ENCODE data around the gene ZNRF3.
"Not testable (repeated sequence)": the region's sequence is repeated elsewhere in the genome, so short reads cannot be mapped to it uniquely, and the experiment has no call there.

The ZNRF3 gene

GRCh38 chr22:29037340-29037932, 154.1 kb downstream of the ZNRF3 start:
- H3K27ac ChIP-seq = no peak overlapping the region
- ChIA-PET POLR2A (ENCODE audit: low non-redundant PET) (no interaction called here), CTCF (no interaction called here)
- no peak for TF ChIP-seq CTCF (conservative IDR thresholded peaks at IDR 0.05; ENCODE audit: low read depth)
- DNase-seq (ENCODE audit: low spot score) = no peak

- ChIA-PET CTCF (interaction anchor here (0.9 kb wide), 1 partner anchor 183 kb away, joined by 3 read pairs; no protein-coding TSS in a partner anchor), POLR2A (ENCODE audit: low non-redundant PET) (no interaction called here)
- TF ChIP-seq CTCF (conservative IDR thresholded peaks at IDR 0.05; ENCODE audit: low read depth) = no peak
- DNase-seq (ENCODE audit: low spot score) = no peak
- H3K27ac ChIP-seq = no peak overlapping the region
These were observed 155.8 kb downstream of the ZNRF3 start for GRCh38 chr22:29039148-29039547.

GRCh38 chr22:29039684-29040083, 156.3 kb downstream of the ZNRF3 start:
- DNase-seq (ENCODE audit: low spot score); H3K27ac ChIP-seq; POLR2A ChIA-PET (ENCODE audit: low non-redundant PET): not testable (repeated sequence)
- CTCF ChIA-PET = interaction anchor here (1.5 kb wide), 1 partner anchor 210 kb away, joined by 7 read pairs; no protein-coding TSS in a partner anchor

- POLR2A ChIA-PET (ENCODE audit: low non-redundant PET) = no interaction called here
- H3K27ac ChIP-seq = no peak overlapping the region
- peak; percentile 45 for DNase-seq (ENCODE audit: low spot score)
These were observed 157.3 kb downstream of the ZNRF3 start for GRCh38 chr22:29040385-29041275.

GRCh38 chr22:29041408-29041807, 158.0 kb downstream of the ZNRF3 start:
- TF ChIP-seq CTCF (conservative IDR thresholded peaks at IDR 0.05; ENCODE audit: low read depth) = no peak
- DNase-seq (ENCODE audit: low spot score) = no peak
- no peak overlapping the region for H3K27ac ChIP-seq
- ChIA-PET CTCF (interaction anchor here (0.6 kb wide), 1 partner anchor 112 kb away, joined by 3 read pairs; no protein-coding TSS in a partner anchor), POLR2A (ENCODE audit: low non-redundant PET) (no interaction called here)

More at GRCh38 chr22:29040385-29041275, 157.3 kb downstream of the ZNRF3 start:
- TF ChIP-seq CTCF (conservative IDR thresholded peaks at IDR 0.05; ENCODE audit: low read depth) = peak; percentile 97
- CTCF ChIA-PET = interaction anchor here (0.5 to 1.5 kb wide), 11 partner anchors 10 to 1198 kb away, joined by 3 to 7 read pairs (median 3); no protein-coding TSS in a partner anchor

GRCh38 chr22:29043906-29044575, 160.7 kb downstream of the ZNRF3 start:
- CTCF ChIA-PET = interaction anchor here (0.7 kb wide), 1 partner anchor 541 kb away, joined by 3 read pairs; no protein-coding TSS in a partner anchor
- DNase-seq (ENCODE audit: low spot score) = peak; percentile 5
- no peak for TF ChIP-seq CTCF (conservative IDR thresholded peaks at IDR 0.05; ENCODE audit: low read depth)

More at GRCh38 chr22:29043906-29044575, 160.7 kb downstream of the ZNRF3 start:
- POLR2A ChIA-PET (ENCODE audit: low non-redundant PET) = no interaction called here
- H3K27ac ChIP-seq = 0 out of 2 replicates have a peak overlapping the region, but pooled peaks have one; percentile 9
